Nephron progenitor cell (in vitro differentiated cells): ENCODE data around the gene MYLK2.

ENCODE experiments used
- DNase-seq: peaks from one replicate; pipeline ENCODE4 v3.0.0; 2021
- H3K27ac Mint-ChIP-seq: 2 replicates; pipeline ENCODE4 v1.8.0; 2021; ENCODE audit warnings: mild to moderate bottlenecking, moderate library complexity, mixed read lengths
- H3K27me3 Mint-ChIP-seq: 2 replicates; pipeline ENCODE4 v1.8.0; 2021; ENCODE audit warnings: mild to moderate bottlenecking, low read depth, mixed read lengths; ENCODE audit not compliant: poor library complexity
- H3K36me3 Mint-ChIP-seq: 2 replicates; pipeline ENCODE4 v1.8.0; 2021; ENCODE audit warnings: low read depth, mixed read lengths
- H3K4me1 Mint-ChIP-seq: 2 replicates; pipeline ENCODE4 v1.8.0; 2021; ENCODE audit warnings: mixed read lengths
- H3K4me3 Mint-ChIP-seq: 2 replicates; pipeline ENCODE4 v1.8.0; 2021; ENCODE audit warnings: mild to moderate bottlenecking, moderate library complexity, mixed read lengths
- H3K9me3 Mint-ChIP-seq: 2 replicates; pipeline ENCODE4 v1.8.0; 2021; ENCODE audit warnings: mild to moderate bottlenecking, moderate library complexity, mixed read lengths
- TF ChIP-seq, protein P1 (sequence below): fragments of 200-600 bp; sonication (generic); IDR thresholded peaks from 2 replicates; pipeline ENCODE4 v1.5.0; 2021; ENCODE audit warnings: antibody characterized with exemption

The MYLK2 gene

DNA sequence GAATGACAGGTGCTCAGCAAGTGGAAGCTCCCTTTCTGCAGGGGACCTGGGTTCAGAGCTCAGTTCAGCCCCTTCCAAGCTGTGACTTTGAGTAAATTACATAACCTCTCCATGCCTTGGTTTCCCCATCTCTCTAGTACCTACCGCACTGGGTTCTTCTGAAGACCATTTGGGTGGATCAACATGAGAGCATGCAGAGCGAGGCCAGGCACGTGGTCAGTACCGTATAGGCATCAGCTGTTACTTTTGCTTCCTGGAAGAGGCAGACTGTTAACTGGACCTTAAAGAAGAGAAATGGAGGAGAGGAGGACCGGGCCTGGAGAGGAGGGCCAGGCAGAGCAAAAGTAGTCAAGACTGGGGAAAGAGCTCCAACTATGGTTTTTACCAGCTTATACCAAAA is 1.7 kb upstream of the MYLK2 start:
- Mint-ChIP-seq H3K4me3 (no peak overlapping the region), H3K9me3 (no peaks in the 10 kb centered on the region), H3K27me3 (no peaks in the 10 kb centered on the region), H3K36me3 (no peaks in the 10 kb centered on the region), H3K27ac (no peak overlapping the region), H3K4me1 (peaks cover 19% of the 10 kb centered on the region)
- TF ChIP-seq, protein P1, sequence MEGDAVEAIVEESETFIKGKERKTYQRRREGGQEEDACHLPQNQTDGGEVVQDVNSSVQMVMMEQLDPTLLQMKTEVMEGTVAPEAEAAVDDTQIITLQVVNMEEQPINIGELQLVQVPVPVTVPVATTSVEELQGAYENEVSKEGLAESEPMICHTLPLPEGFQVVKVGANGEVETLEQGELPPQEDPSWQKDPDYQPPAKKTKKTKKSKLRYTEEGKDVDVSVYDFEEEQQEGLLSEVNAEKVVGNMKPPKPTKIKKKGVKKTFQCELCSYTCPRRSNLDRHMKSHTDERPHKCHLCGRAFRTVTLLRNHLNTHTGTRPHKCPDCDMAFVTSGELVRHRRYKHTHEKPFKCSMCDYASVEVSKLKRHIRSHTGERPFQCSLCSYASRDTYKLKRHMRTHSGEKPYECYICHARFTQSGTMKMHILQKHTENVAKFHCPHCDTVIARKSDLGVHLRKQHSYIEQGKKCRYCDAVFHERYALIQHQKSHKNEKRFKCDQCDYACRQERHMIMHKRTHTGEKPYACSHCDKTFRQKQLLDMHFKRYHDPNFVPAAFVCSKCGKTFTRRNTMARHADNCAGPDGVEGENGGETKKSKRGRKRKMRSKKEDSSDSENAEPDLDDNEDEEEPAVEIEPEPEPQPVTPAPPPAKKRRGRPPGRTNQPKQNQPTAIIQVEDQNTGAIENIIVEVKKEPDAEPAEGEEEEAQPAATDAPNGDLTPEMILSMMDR, result no peak
- no peak for DNase-seq

DNA sequence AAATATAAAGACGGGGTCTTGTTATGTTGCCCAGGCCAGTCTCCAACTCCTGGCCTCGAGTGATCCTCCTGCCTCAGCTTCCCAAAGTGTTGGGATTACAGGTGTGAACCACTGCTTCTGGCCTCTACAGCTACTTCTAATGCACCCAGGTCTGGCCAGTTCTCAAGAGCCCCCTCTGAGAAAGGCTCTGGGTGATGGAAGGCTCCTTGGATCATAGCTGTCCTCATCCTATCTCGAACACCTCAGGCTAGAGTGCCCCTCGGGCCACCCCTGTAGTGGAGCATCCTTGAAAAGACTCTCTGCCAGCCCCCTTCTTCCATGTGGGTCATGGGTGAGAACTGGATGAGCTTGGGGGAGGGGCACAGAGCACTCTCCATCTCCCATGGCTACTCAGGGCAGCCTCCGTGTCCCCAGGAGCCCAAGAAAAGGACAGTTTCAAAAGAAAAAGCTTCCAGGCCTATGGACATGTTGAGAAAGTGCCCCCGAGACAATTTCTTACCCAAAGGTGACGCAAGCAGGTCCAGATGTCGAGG is 714 bp upstream of the MYLK2 start:
- Mint-ChIP-seq H3K4me3 (no peak overlapping the region), H3K4me1 (peaks cover 17% of the 10 kb centered on the region), H3K9me3 (no peaks in the 10 kb centered on the region), H3K27me3 (no peaks in the 10 kb centered on the region), H3K27ac (no peak overlapping the region), H3K36me3 (no peaks in the 10 kb centered on the region)
- no peak for DNase-seq
- TF ChIP-seq, protein P1, result no peak

GRCh38 chr20:31820228-31820627 is 1.1 kb downstream of the MYLK2 start:
- Mint-ChIP-seq H3K4me3 (no peak overlapping the region), H3K9me3 (no peaks in the 10 kb centered on the region), H3K4me1 (peaks cover 12% of the 10 kb centered on the region), H3K36me3 (no peaks in the 10 kb centered on the region), H3K27ac (no peak overlapping the region), H3K27me3 (peaks cover 4% of the 10 kb centered on the region)
- no peak for DNase-seq
- TF ChIP-seq, protein P1, result no peak

GRCh38 chr20:31821427-31821826 is 2.3 kb downstream of the MYLK2 start:
- Mint-ChIP-seq H3K4me3 (no peak overlapping the region), H3K27ac (no peak overlapping the region), H3K36me3 (no peaks in the 10 kb centered on the region), H3K9me3 (no peaks in the 10 kb centered on the region), H3K4me1 (peaks cover 9% of the 10 kb centered on the region), H3K27me3 (peaks cover 4% of the 10 kb centered on the region)
- no peak for DNase-seq
- TF ChIP-seq, protein P1, result no peak

DNA sequence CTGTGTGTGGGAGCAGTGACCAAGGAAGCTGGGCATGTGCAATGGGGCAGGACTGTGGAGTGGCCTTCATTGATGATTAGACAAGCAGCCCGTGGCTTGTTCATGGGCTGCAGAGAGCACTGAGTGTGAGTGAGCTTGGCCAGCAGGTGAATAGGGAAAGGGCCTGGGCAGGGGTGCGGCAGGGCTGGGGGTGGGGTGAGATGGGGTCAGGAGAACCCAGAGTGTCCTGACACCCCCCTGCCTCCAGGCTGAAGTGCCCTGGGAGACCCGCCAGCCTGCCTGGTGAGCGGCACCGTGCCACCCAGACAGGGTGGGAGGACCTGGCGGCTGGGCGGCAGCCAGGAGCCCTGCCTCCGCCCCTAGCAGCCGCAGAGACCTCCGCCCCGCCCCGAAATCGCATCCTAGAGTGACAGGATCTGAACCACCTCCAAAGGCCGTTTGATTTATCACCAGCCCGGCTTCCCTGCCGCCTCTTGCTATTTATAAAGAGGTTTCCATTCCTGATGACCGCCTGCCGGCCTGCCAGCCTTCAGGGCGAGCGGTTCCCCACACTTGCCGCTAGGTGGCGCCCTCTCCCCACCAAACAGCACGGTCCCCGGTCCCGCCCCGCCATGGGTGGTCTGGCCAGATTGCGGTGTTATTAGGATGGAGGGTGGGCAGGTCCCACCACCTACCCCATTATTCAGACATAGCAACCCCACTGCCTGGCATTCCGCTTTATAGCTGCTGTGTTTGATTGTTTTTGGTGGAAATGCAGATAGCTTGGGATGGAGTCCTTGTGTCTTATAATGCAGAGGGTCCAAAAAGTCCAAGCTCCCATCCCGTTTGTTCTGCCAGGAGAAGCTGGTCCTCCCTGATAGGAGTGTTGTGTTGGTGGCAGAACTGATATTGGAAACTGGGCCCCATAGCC is 3.5 kb downstream of the MYLK2 start:
- TF ChIP-seq, protein P1, result peak; percentile 99
- peaks cover 4% of the 10 kb centered on the region for H3K27me3 Mint-ChIP-seq
- H3K36me3 Mint-ChIP-seq, result no peaks in the 10 kb centered on the region
- peak; percentile 94 for DNase-seq
- H3K27ac Mint-ChIP-seq, result no peak overlapping the region
- H3K9me3 Mint-ChIP-seq, result no peaks in the 10 kb centered on the region
- no peak overlapping the region for H3K4me3 Mint-ChIP-seq
- peaks cover 9% of the 10 kb centered on the region for H3K4me1 Mint-ChIP-seq
